Karpas-422 (cell line): ENCODE results near the gene PTPN4. TPM values are rescaled to one million over a fixed set of nuclear protein-coding genes. Genes with fewer than 3 reads are reported as not detected.

Experiments used
- DNase-seq: peaks from one replicate; pipeline ENCODE4 v3.0.0-alpha.2; 2015
- H2AFZ ChIP-seq: fragments of 200-600 bp; sonication (generic); 2 replicates; pipeline ENCODE4 v1.6.1; 2014; ENCODE audit warnings: antibody characterized with exemption, low read length, mixed read lengths
- H3K27ac ChIP-seq: fragments of 200-600 bp; sonication (generic); 2 replicates; pipeline ENCODE4 v1.5.1; 2014; ENCODE audit warnings: mild to moderate bottlenecking, low read length, moderate library complexity
- H3K27me3 ChIP-seq: fragments of 200-600 bp; sonication (generic); 2 replicates; pipeline ENCODE4 v1.6.1; 2014; ENCODE audit warnings: low read length, mixed read lengths
- H3K36me3 ChIP-seq: fragments of 200-600 bp; sonication (generic); 2 replicates; pipeline ENCODE4 v1.6.1; 2014; ENCODE audit warnings: low read length, mixed read lengths; ENCODE audit not compliant: insufficient read depth
- H3K4me1 ChIP-seq: fragments of 200-600 bp; sonication (generic); 2 replicates; pipeline ENCODE4 v1.6.1; 2014; ENCODE audit warnings: mild to moderate bottlenecking, low read length, mixed read lengths
- H3K4me2 ChIP-seq: fragments of 200-600 bp; sonication (generic); 2 replicates; pipeline ENCODE4 v1.6.1; 2014; ENCODE audit warnings: low read length, low read depth, mild to moderate bottlenecking; ENCODE audit not compliant: poor library complexity, severe bottlenecking
- H3K4me3 ChIP-seq: fragments of 200-600 bp; sonication (generic); 2 replicates; pipeline ENCODE4 v1.5.1; 2014; ENCODE audit warnings: mild to moderate bottlenecking, antibody characterized with exemption, low read length, mixed read lengths
- H3K79me2 ChIP-seq: fragments of 200-600 bp; sonication (generic); 2 replicates; pipeline ENCODE4 v1.6.1; 2014; ENCODE audit warnings: mild to moderate bottlenecking, low read length, mixed read lengths
- H3K9ac ChIP-seq: fragments of 200-600 bp; sonication (generic); 2 replicates; pipeline ENCODE4 v1.6.0; 2014; ENCODE audit warnings: low read length
- H3K9me2 ChIP-seq: fragments of 200-600 bp; sonication (generic), shearing (Covaris generic); replicated peaks from 2 replicates; pipeline ENCODE4 v1.6.0; 2014; ENCODE audit warnings: mild to moderate bottlenecking, low read length, moderate library complexity; ENCODE audit not compliant: insufficient read depth
- H3K9me3 ChIP-seq: fragments of 300-700, 200-600 bp; sonication (generic); 2 replicates; pipeline ENCODE4 v1.6.1; 2014; ENCODE audit warnings: low read length, mixed read lengths
- H4K20me1 ChIP-seq: fragments of 200-600 bp; sonication (generic); 2 replicates; pipeline ENCODE4 v1.6.1; 2014; ENCODE audit warnings: mild to moderate bottlenecking, antibody characterized with exemption, low read length, low read depth; ENCODE audit not compliant: insufficient read depth
- total RNA-seq: library from RNA; depleted of rRNA; stranded (reverse); fragments of >200 nt; shearing (Covaris generic); gene quantifications from 2 replicates; pipeline ENCODE4 v1.2.3, GENCODE V29; 2014; ENCODE audit warnings: low replicate concordance; rRNA removed

The PTPN4 gene
- total RNA-seq, result 34.5 and 56.7 TPM in 2 replicates

GRCh38 chr2:119759451-119760236 is at the start of gene PTPN4:
TSS of gene PTPN4 (plus strand) at chr2:119759922. CDS start at chr2:119809854, 49,932 bp downstream.
- Histone ChIP-seq H2AFZ (peak within 1 kb of the TSS; percentile 97), H3K4me2 (peak within 1 kb of the TSS; percentile 93), H3K79me2 (peaks cover 41% of the 10 kb centered on the region), H3K9ac (peak within 1 kb of the TSS; percentile 89), H3K9me3 (no peaks in the 10 kb centered on the region), H3K27me3 (no peaks in the 10 kb centered on the region), H3K4me3 (peak within 1 kb of the TSS; percentile 84), H3K36me3 (no peaks in the 10 kb centered on the region), H3K27ac (peak within 1 kb of the TSS; percentile 75), H4K20me1 (peaks cover 4% of the 10 kb centered on the region; the same call in 1 of the 2 replicates), H3K9me2 (no peaks in the 10 kb centered on the region), H3K4me1 (peaks cover 31% of the 10 kb centered on the region)
- peak; percentile 99 for DNase-seq

- H3K79me2 ChIP-seq, result no peaks in the 10 kb centered on the region
- no peak overlapping the region for H3K9ac ChIP-seq
- no peaks in the 10 kb centered on the region for H3K9me3 ChIP-seq
- H3K4me2 ChIP-seq, result no peak overlapping the region
- H3K9me2 ChIP-seq, result no peaks in the 10 kb centered on the region
- peaks cover 4% of the 10 kb centered on the region for H3K4me1 ChIP-seq
- no peak overlapping the region for H3K27ac ChIP-seq
- H4K20me1 ChIP-seq, result no peaks in the 10 kb centered on the region
- no peaks in the 10 kb centered on the region for H3K36me3 ChIP-seq
- no peaks in the 10 kb centered on the region for H3K27me3 ChIP-seq
- DNase-seq, result no peak
- H3K4me3 ChIP-seq, result no peak overlapping the region
- no peak overlapping the region for H2AFZ ChIP-seq
Measured at GRCh38 chr2:119710281-119710680, 49.4 kb upstream of the PTPN4 start.

- H3K27me3 ChIP-seq, result no peaks in the 10 kb centered on the region
- H2AFZ ChIP-seq, result no peak overlapping the region
- no peak overlapping the region for H3K9ac ChIP-seq
- peaks cover 4% of the 10 kb centered on the region for H3K4me1 ChIP-seq
- no peaks in the 10 kb centered on the region for H4K20me1 ChIP-seq
- H3K9me3 ChIP-seq, result no peaks in the 10 kb centered on the region
- DNase-seq, result no peak
- no peaks in the 10 kb centered on the region for H3K79me2 ChIP-seq
- H3K4me3 ChIP-seq, result no peak overlapping the region
- H3K27ac ChIP-seq, result no peak overlapping the region
- H3K9me2 ChIP-seq, result no peaks in the 10 kb centered on the region
- no peak overlapping the region for H3K4me2 ChIP-seq
- H3K36me3 ChIP-seq, result no peaks in the 10 kb centered on the region
Measured at GRCh38 chr2:119711352-119711751, 48.4 kb upstream of the PTPN4 start.

- no peaks in the 10 kb centered on the region for H3K27me3 ChIP-seq
- H3K9me3 ChIP-seq, result no peaks in the 10 kb centered on the region
- no peak overlapping the region for H3K4me2 ChIP-seq
- H3K36me3 ChIP-seq, result no peaks in the 10 kb centered on the region
- H4K20me1 ChIP-seq, result no peaks in the 10 kb centered on the region
- H3K79me2 ChIP-seq, result no peaks in the 10 kb centered on the region
- H3K4me3 ChIP-seq, result no peak overlapping the region
- H3K9ac ChIP-seq, result no peak overlapping the region
- H3K27ac ChIP-seq, result no peak overlapping the region
- H3K4me1 ChIP-seq, result no peaks in the 10 kb centered on the region
- H2AFZ ChIP-seq, result no peak overlapping the region
- H3K9me2 ChIP-seq, result no peaks in the 10 kb centered on the region
- DNase-seq, result no peak
Measured at GRCh38 chr2:119712571-119712970, 47.2 kb upstream of the PTPN4 start.

GRCh38 chr2:119713819-119714490 is 45.8 kb upstream of the PTPN4 start:
- Histone ChIP-seq H3K4me2 (no peak overlapping the region), H3K27me3 (no peaks in the 10 kb centered on the region), H3K9ac (no peak overlapping the region), H3K9me2 (no peaks in the 10 kb centered on the region), H4K20me1 (no peaks in the 10 kb centered on the region), H3K36me3 (no peaks in the 10 kb centered on the region), H3K9me3 (no peaks in the 10 kb centered on the region), H3K79me2 (no peaks in the 10 kb centered on the region), H3K27ac (no peak overlapping the region), H3K4me3 (no peak overlapping the region), H2AFZ (no peak overlapping the region), H3K4me1 (no peaks in the 10 kb centered on the region)
- no peak for DNase-seq

GRCh38 chr2:119715409-119716283 is 44.1 kb upstream of the PTPN4 start:
- DNase-seq, result no peak
- Histone ChIP-seq H2AFZ (no peak overlapping the region), H3K4me1 (no peaks in the 10 kb centered on the region), H3K9me2 (no peaks in the 10 kb centered on the region), H3K79me2 (no peaks in the 10 kb centered on the region), H3K9ac (no peak overlapping the region), H3K36me3 (no peaks in the 10 kb centered on the region), H3K4me3 (no peak overlapping the region), H3K9me3 (no peaks in the 10 kb centered on the region), H3K4me2 (no peak overlapping the region), H4K20me1 (no peaks in the 10 kb centered on the region), H3K27ac (no peak overlapping the region), H3K27me3 (no peaks in the 10 kb centered on the region)

- Histone ChIP-seq H3K9ac (no peak overlapping the region), H3K9me2 (no peaks in the 10 kb centered on the region), H3K4me2 (no peak overlapping the region), H3K36me3 (no peaks in the 10 kb centered on the region), H3K27ac (no peak overlapping the region), H3K27me3 (no peaks in the 10 kb centered on the region), H3K79me2 (no peaks in the 10 kb centered on the region), H2AFZ (no peak overlapping the region), H3K9me3 (no peaks in the 10 kb centered on the region), H3K4me3 (no peak overlapping the region), H3K4me1 (no peaks in the 10 kb centered on the region), H4K20me1 (no peaks in the 10 kb centered on the region)
- no peak for DNase-seq
Measured at GRCh38 chr2:119716284-119716672, 43.4 kb upstream of the PTPN4 start.
